Measurements from ENCODE around the gene SDHA. TPM values are rescaled to one million over a fixed set of nuclear protein-coding genes. Genes with fewer than 3 reads are reported as not detected.
"Not testable (repeated sequence)": the region's sequence is repeated elsewhere in the genome, so short reads cannot be mapped to it uniquely, and the experiment has no call there.

The SDHA gene
- total and polyA plus RNA-seq, 2 of the 8 experiments (the other 6 are each of a cell fraction or from before 2014, with no cell fraction given) = 59.7 to 87.3 TPM

GRCh38 chr5:294788-295187 lies 76.7 kb downstream of the SDHA start:
- H4K20me1 ChIP-seq (replicated peaks in 1 of 2; ENCODE audit: control insufficient read depth in 1 of 2, insufficient read depth in 2 of 2, low read length in 2 of 2); H3K4me3 ChIP-seq (ENCODE audit: extremely low read depth in 1 of 4, insufficient read depth in 2 of 4, low read depth in 3 of 4, low read length in 4 of 4); H2AK5ac ChIP-seq (ENCODE audit: low read depth, low read length); H2BK5ac ChIP-seq (ENCODE audit: low read depth, low read length); DNase-seq (ENCODE audit: low read depth in 1 of 2, low spot score in 2 of 2); H4K91ac ChIP-seq (replicated peaks; ENCODE audit: insufficient read length, low read length); H2BK15ac ChIP-seq (ENCODE audit: low read length); H2BK120ac ChIP-seq (replicated peaks; ENCODE audit: low read depth, low read length); H3K4me2 ChIP-seq (ENCODE audit: insufficient read depth in 1 of 2, low read depth in 2 of 2, low read length in 2 of 2); H3K27ac ChIP-seq (ENCODE audit: low read depth, low read length); H3K27me3 ChIP-seq (replicated peaks in 1 of 4; ENCODE audit: control insufficient read depth in 3 of 4, extremely low read depth in 1 of 4, insufficient read depth in 3 of 4, low read length in 3 of 4); H3K18ac ChIP-seq (ENCODE audit: extremely low read depth, low read length); H2AFZ ChIP-seq (ENCODE audit: low read length); H2BK12ac ChIP-seq (ENCODE audit: low read depth, low read length); H3K4me1 ChIP-seq (replicated peaks in 1 of 4; ENCODE audit: control insufficient read depth in 3 of 4, insufficient read depth in 4 of 4, low read length in 3 of 4); FAIRE-seq; CTCF ChIA-PET (ENCODE audit: partially characterized antibody); H3K23ac ChIP-seq (ENCODE audit: insufficient read length); H3K23me2 ChIP-seq (ENCODE audit: low read depth, low read length); H3K79me2 ChIP-seq (ENCODE audit: control insufficient read depth in 1 of 2, insufficient read depth in 2 of 2, low read length in 2 of 2); H3K79me1 ChIP-seq (ENCODE audit: low read depth, low read length); H3K9ac ChIP-seq (replicated peaks in 1 of 4; ENCODE audit: extremely low read depth in 1 of 4, low read depth in 3 of 4, low read length in 3 of 4); H3K36me3 ChIP-seq (ENCODE audit: control insufficient read depth in 2 of 4, insufficient read depth in 4 of 4, low read length in 3 of 4); H3K14ac ChIP-seq (ENCODE audit: insufficient read length); H3K56ac ChIP-seq (replicated peaks; ENCODE audit: insufficient read length, low read depth, low read length); H2BK20ac ChIP-seq (ENCODE audit: low read length); H3K9me3 ChIP-seq (ENCODE audit: insufficient read depth in 2 of 2, low read depth in 1 of 2, low read length in 1 of 2); H4K5ac ChIP-seq (ENCODE audit: insufficient read length, low read depth, low read length); H3K4ac ChIP-seq (replicated peaks; ENCODE audit: insufficient read length, low read depth, low read length); H4K8ac ChIP-seq (ENCODE audit: extremely low read depth, insufficient read depth, low read length): not testable (repeated sequence)
- POLR2A ChIA-PET (ENCODE audit: partially characterized antibody) = interaction anchor here (0.6 kb wide), 1 partner anchor 367 kb away, joined by 3 read pairs; no protein-coding TSS in a partner anchor
- WGBS, 2 experiments (ENCODE audit: extremely low coverage in 1 of 2, insufficient coverage in 1 of 2, insufficient read length in 1 of 2, insufficient replicate concordance in 2 of 2, low coverage in 1 of 2, low lambda C conversion rate in 2 of 2, missing lambda C conversion rate in 1 of 2) = 91% methylated on average over 17 of the region's 17 CpGs; no CpG with 5 or more reads in 1 of the 2 experiments

GRCh38 chr5:296207-296606 lies 78.1 kb downstream of the SDHA start:
- H3K4me3 ChIP-seq (ENCODE audit: extremely low read depth in 1 of 4, insufficient read depth in 2 of 4, low read depth in 3 of 4, low read length in 4 of 4); H3K4me2 ChIP-seq (ENCODE audit: insufficient read depth in 1 of 2, low read depth in 2 of 2, low read length in 2 of 2); H2BK12ac ChIP-seq (ENCODE audit: low read depth, low read length); POLR2A ChIA-PET (ENCODE audit: partially characterized antibody); H2BK5ac ChIP-seq (ENCODE audit: low read depth, low read length); H3K4ac ChIP-seq (replicated peaks; ENCODE audit: insufficient read length, low read depth, low read length); H3K4me1 ChIP-seq (replicated peaks in 1 of 4; ENCODE audit: control insufficient read depth in 3 of 4, insufficient read depth in 4 of 4, low read length in 3 of 4); H3K9ac ChIP-seq (replicated peaks in 1 of 4; ENCODE audit: extremely low read depth in 1 of 4, low read depth in 3 of 4, low read length in 3 of 4); H2AK5ac ChIP-seq (ENCODE audit: low read depth, low read length); H4K91ac ChIP-seq (replicated peaks; ENCODE audit: insufficient read length, low read length); H2BK15ac ChIP-seq (ENCODE audit: low read length); H3K23ac ChIP-seq (ENCODE audit: insufficient read length); DNase-seq (ENCODE audit: low read depth in 1 of 2, low spot score in 2 of 2); H3K18ac ChIP-seq (ENCODE audit: extremely low read depth, low read length); H4K8ac ChIP-seq (ENCODE audit: extremely low read depth, insufficient read depth, low read length); H3K79me2 ChIP-seq (ENCODE audit: control insufficient read depth in 1 of 2, insufficient read depth in 2 of 2, low read length in 2 of 2); H2BK120ac ChIP-seq (replicated peaks; ENCODE audit: low read depth, low read length); H3K14ac ChIP-seq (ENCODE audit: insufficient read length); H3K79me1 ChIP-seq (ENCODE audit: low read depth, low read length); CTCF ChIA-PET (ENCODE audit: partially characterized antibody); H3K23me2 ChIP-seq (ENCODE audit: low read depth, low read length); H3K56ac ChIP-seq (replicated peaks; ENCODE audit: insufficient read length, low read depth, low read length); H3K9me3 ChIP-seq (ENCODE audit: insufficient read depth in 2 of 2, low read depth in 1 of 2, low read length in 1 of 2); H3K27ac ChIP-seq (ENCODE audit: low read depth, low read length); H4K20me1 ChIP-seq (replicated peaks in 1 of 2; ENCODE audit: control insufficient read depth in 1 of 2, insufficient read depth in 2 of 2, low read length in 2 of 2); H3K36me3 ChIP-seq (ENCODE audit: control insufficient read depth in 2 of 4, insufficient read depth in 4 of 4, low read length in 3 of 4); FAIRE-seq; H4K5ac ChIP-seq (ENCODE audit: insufficient read length, low read depth, low read length); H2AFZ ChIP-seq (ENCODE audit: low read length); H2BK20ac ChIP-seq (ENCODE audit: low read length); H3K27me3 ChIP-seq (replicated peaks in 1 of 4; ENCODE audit: control insufficient read depth in 3 of 4, extremely low read depth in 1 of 4, insufficient read depth in 3 of 4, low read length in 3 of 4): not testable (repeated sequence)
- 90% methylated on average over 6 of the region's 10 CpGs; no CpG with 5 or more reads in 1 of the 2 experiments for WGBS, 2 experiments (ENCODE audit: extremely low coverage in 1 of 2, insufficient coverage in 1 of 2, insufficient read length in 1 of 2, insufficient replicate concordance in 2 of 2, low coverage in 1 of 2, low lambda C conversion rate in 2 of 2, missing lambda C conversion rate in 1 of 2)
